Measurements from ENCODE around the gene PPP2R3B.

Gene PPP2R3B

DNA sequence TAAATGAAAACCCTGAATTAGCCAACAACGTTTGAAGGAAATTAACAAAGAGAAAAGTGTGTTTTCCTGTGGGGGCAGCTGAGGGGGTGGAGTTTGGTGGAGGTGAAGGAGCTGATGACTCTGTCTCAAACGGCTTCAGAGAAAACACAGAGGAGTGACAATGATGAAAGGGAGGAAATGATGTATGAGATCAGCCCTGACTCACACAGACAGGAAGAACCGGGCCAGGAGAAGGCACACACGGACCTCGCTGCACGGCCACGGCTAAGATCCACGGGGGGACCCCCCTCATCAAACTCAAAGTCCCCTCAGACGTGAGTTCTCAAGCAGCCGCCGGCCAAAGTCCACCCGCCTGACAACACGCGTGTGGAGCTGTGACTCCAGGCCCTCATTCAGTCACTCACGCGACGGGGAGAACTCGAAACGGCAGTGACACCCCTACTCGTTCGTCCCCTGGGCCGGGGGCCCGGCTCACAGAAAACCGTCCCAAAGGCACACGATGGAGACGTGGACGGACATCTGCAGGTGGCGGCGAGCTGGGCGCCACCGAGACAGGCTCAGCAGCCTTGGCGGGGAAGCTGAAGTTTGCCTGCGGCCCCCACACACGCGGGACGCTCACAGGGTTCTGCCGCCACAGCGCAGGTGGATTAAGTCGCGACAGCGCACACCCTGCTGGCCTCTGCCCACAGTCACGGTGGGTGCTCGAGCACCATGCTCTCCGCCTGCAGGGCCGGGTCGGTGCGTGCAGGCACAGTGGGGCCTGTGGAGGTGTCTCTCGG, 28.8 kb downstream of the PPP2R3B start:
- POLR2A ChIA-PET, result no interaction called here
- CTCF ChIA-PET, result no interaction called here
- TF ChIP-seq, protein P1, sequence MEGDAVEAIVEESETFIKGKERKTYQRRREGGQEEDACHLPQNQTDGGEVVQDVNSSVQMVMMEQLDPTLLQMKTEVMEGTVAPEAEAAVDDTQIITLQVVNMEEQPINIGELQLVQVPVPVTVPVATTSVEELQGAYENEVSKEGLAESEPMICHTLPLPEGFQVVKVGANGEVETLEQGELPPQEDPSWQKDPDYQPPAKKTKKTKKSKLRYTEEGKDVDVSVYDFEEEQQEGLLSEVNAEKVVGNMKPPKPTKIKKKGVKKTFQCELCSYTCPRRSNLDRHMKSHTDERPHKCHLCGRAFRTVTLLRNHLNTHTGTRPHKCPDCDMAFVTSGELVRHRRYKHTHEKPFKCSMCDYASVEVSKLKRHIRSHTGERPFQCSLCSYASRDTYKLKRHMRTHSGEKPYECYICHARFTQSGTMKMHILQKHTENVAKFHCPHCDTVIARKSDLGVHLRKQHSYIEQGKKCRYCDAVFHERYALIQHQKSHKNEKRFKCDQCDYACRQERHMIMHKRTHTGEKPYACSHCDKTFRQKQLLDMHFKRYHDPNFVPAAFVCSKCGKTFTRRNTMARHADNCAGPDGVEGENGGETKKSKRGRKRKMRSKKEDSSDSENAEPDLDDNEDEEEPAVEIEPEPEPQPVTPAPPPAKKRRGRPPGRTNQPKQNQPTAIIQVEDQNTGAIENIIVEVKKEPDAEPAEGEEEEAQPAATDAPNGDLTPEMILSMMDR (IDR thresholded peaks at IDR 0.05; ENCODE audit: control extremely low read depth, extremely low read depth, low read depth, missing control alignments), result no peak
- DNase-seq (ENCODE audit: extremely low spot score), result no peak

GRCh38 chrX:357035-357692, 29.5 kb downstream of the PPP2R3B start:
- POLR2A ChIA-PET, result no interaction called here
- TF ChIP-seq, protein P1 (IDR thresholded peaks at IDR 0.05; ENCODE audit: control extremely low read depth, extremely low read depth, low read depth, missing control alignments), result no peak
- CTCF ChIA-PET, result no interaction called here

GRCh38 chrX:356385-357034, 30.2 kb downstream of the PPP2R3B start:
- ChIA-PET POLR2A (no interaction called here), CTCF (no interaction called here)
- TF ChIP-seq, protein P1 (IDR thresholded peaks at IDR 0.05; ENCODE audit: control extremely low read depth, extremely low read depth, low read depth, missing control alignments), result no peak
- DNase-seq (ENCODE audit: extremely low spot score), result no peak

More at GRCh38 chrX:357035-357692, 29.5 kb downstream of the PPP2R3B start:
- DNase-seq (ENCODE audit: extremely low spot score), result no peak

GRCh38 chrX:355329-356050, 31.2 kb downstream of the PPP2R3B start:
- no peak for DNase-seq (ENCODE audit: extremely low spot score)
- TF ChIP-seq, protein P1 (IDR thresholded peaks at IDR 0.05; ENCODE audit: control extremely low read depth, extremely low read depth, low read depth, missing control alignments), result no peak
- ChIA-PET POLR2A (no interaction called here), CTCF (no interaction called here)

DNA sequence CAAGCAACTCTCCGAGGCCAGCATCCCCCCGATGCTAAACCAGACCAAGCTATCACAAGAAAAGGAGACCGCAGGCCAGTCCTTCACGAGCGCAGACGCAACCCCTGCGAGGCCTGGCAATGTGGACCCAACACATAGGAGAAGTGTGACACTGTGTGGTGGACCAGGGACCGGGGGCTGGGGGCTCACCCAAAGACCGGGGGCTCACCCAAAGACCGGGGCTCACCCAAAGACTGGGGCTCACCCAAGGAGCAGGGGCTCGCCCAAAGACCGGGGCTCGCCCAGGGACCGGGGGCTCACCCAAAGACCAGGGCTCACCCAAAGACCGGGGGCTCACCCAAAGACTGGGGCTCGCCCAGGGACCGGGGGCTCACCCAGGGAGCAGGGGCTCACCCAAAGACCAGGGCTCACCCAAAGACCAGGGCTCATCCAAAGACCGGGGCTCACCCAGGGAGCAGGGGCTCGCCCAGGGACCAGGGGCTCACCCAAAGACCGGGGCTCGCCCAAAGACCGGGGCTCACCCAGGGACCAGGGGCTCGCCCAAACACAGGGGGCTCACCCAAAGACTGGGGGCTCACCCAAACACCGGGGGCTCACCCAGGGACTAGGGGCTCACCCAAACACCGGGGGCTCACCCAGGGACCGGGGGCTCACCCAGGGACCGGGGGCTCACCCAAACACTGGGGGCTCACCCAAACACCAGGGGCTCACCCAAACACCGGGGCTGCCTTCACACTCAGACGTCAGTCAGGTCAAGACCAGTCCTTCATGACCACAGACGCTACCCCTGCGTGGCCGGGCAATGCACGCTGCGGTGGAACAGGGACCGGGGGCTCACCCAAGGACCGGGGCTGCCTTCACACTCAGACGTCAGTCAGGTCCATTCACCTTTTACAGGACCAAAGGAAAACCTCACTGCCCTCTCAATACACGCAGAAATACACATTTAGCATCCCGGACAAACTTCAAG, 32.9 kb downstream of the PPP2R3B start:
- CTCF ChIA-PET, result no interaction called here
- TF ChIP-seq, protein P1 (IDR thresholded peaks at IDR 0.05; ENCODE audit: control extremely low read depth, extremely low read depth, low read depth, missing control alignments), result no peak
- DNase-seq (ENCODE audit: extremely low spot score), result no peak
- POLR2A ChIA-PET, result no interaction called here

Data from GM10248 (cell line).